HTR-8/SVneo (cell line): ENCODE results near the gene MEA1.

Experiments
- DNase-seq: peaks from one replicate; pipeline ENCODE4 v3.0.0; 2011; ENCODE audit warnings: low spot score, mixed read lengths; ENCODE audit not compliant: insufficient read length
- FAIRE-seq: peaks from 2 replicates; lab custom pipeline; 2011; peaks lifted over from hg19 to GRCh38; lab: Jason Lieb, UNC

MEA1 gene

DNA sequence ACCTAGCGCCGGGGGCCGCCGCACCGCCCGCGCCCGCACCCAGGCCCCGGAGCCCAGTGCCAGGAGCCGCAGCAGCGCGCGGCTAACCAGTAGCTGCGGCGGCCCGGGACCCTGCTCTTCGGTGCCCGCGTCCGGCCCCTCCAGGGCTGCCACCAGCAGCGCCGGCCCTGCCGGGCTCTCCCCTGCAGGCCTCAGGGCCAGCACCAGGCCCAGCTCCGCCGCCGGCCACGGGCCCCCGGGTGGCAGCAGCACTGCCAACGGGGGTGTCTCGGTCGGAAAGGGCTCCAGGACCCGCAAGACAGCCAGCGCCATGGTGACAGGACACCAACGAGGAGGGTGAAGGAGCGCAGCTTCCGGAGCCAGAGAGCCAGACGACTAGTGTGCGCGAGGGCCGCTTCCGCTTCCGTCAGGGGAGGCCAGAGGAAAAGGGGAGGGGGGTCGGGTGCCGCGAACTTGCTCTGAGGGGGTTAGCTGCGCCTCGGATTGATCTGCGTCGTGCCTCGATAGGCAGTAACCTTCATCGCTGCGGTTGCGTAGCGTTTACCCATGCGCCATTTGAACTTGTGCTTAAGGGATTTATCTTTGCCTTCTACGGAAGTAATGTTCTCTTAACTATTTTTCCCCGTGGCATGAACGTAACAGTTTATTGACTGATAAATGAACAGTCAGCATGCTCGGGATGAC lies 34.8 kb downstream of the MEA1 start, which contains the start of gene PEX6:
Gene PEX6, minus strand, starts transcription at position 343 of the 684 bp plus-strand sequence. Its CDS starts 31 bp downstream, at position 312.
- FAIRE-seq (peak; percentile 89), DNase-seq (peak; percentile 95)

DNA sequence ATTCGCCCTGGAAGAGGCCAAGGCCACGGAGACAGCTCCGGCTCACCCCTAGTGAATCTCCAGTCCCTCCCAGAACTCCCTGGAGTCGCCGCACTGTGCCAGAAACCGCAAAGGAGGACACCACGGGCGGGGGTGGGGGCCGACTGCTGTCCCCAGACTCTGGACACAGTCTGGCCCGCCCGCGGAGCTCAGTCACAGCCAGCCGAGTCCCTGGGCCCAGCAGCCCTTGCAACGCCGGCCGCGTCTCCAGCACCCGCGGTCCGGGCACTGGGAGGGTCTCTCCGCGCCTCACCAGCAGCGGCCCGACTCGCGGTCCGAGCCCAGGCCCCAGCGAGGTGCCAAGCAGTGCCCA lies 35.3 kb downstream of the MEA1 start:
- FAIRE-seq: no peak
- no peak for DNase-seq

DNA sequence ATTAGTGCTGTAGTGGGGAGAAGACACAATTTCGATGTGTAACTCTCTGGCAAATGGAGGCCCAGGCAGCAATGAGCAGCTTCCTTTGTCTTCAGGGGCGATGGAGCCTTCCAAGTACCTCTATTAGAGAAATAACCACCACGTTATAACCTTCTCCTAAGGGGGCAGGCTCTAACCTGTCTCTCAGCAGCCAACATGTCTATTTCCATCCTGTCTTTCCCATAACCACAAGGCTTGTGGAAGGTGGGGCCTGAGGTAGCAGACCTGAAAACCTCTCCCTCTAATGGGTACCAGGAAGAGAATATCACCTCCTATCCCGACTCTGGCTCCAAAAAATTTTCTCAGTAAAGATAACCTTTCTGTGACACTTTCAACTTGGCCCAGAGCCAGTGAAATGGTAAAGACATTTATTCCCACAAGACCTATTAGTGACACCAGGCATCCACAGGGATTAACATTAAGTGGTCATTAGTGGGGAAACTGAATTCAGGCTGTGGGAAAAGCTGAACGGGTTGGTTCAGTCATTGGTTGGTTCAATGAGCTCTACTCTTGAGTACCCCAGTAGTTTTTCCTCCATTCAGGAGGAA lies 38.7 kb downstream of the MEA1 start:
- no peak for DNase-seq
- no peak for FAIRE-seq

DNA sequence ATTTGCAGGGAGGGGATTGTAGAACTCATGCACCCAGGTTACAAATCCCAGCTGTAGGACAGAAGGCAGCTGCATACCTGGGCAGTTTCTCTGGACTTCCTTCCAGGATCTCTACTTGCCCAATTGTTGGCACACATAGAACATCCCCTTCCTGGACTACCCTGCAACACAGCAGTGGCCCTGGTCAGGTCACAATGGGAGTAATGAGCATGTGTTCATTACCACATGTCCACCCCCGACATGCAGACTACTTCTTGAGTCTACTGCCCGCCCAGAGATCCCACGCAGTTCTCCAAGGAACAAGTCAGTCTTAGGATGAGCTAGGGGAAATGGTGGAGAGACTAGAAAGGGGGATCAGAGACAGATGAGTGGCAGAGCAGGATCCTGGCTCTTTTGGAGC lies 39.8 kb downstream of the MEA1 start:
- FAIRE-seq: no peak
- no peak for DNase-seq

DNA sequence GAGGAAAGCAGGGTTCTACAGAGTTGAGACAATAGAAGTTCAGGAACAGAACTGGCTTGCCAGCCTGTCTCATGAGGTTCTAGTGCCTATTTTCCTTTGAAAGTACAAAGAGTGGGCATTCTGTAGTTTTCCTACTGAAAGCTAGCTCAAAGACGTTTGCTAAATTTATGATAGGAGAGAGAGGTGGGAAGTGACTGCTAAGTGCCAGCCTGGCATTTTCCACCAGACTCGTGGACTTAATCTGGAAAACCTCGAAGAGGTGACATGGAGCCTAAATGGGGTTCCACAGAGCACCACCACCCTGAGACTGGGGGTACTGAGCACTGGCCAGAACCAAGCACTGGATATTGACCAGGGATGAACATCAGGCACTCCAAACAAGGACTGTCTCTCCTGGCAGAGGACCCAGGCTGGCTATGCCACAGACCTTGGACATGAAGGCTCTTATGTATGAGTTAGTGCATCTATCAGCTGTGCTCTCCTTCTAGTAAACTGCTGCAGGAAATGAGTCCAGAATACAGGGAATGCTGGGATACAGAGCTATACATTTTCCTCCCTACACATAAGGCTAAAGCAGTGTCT lies 41.9 kb downstream of the MEA1 start:
- FAIRE-seq (no peak), DNase-seq (no peak)

DNA sequence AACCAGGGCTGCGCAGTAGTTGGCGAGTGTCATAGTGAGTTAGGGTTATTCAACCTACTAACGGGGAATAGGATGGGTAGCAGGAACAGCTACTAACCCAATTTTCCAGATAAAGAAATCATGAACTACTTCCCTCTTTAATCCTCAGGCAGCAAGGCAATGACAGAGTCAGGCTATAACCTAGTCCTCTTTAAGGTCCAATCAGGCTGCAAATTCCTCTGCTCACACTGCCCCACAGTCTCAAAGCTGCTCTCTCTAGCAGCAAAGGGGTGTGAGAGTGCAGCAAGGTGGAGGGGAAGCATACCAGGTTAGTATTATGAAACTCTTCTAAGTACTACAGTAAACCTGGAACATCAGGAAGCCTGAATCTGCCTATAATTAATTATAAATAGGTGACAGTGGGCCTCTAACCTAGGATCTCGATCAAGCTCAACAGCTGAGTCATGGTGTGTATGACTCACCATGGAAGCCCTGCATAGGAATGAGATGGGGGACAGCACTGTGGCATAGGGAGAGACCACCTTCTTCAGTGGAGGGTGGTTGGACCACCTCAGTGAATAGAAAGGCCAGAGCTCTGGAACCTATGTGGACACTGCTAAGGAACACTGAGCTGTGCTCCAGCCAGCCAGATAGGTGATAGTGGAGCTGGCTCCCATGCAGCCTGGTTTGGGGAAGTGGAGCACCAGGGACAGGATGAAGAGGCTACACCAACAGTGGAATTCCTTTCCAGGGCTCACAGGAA lies 42.7 kb downstream of the MEA1 start:
- no peak for DNase-seq
- FAIRE-seq: no peak

DNA sequence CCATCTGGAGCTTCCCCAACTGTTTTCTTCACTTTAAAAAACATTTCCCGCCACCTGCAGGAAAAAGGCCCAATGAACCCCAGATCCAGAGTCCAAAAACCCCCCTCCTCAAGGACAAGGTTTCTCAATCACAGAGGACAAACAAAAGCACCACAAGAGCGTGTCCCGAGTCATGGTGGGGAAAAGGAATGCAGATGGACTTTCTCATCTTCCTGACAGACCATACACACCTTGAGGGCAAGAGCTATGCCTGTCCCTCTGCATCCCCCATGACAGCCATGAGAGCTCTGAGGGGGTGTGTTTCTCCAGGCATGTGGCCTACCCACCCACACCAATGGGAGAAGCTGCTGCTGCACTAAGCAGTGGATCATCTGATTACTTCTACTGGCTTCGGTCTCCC lies 43.8 kb downstream of the MEA1 start:
- DNase-seq: no peak
- peak; percentile 4 for FAIRE-seq

DNA sequence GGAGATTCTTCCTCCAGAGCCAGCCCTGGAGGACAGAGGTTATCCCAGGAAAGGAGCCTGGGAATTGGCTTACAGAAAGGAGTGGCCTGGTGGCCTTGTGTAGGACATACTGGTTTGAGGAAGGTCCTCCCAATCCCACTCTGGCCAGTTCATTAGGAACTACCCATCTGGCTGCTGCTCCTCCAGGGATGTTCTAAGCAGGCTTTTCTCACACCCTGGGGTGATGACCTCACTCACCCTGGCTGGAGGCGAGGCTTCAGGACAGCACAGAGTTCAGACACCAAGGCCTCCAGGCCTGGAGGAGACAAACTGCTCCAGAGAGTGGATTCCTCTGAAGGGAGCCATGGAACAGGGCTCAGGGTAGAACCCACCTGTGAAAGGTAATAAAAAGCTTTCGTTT lies 44.3 kb downstream of the MEA1 start:
- FAIRE-seq: no peak

DNA sequence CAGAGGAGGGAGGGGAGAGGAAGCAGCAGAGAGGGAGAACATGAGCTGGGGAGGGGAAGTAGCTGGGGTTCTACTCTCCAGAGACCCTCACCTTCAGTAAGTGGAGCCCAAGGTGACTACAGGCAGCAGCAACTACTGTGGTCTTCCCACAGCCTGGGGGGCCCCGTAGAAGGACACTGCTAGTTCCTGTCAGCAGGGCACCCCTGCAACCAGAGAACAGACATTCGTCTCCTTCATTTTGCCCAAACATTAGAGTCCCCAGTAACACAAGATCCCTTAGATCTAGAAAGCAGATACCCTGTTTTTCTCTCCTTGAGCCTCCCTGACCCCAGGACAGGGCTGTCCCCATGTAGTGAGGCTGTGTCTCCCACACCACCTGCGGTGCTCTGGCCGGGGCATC lies 45.0 kb downstream of the MEA1 start:
- no peak for FAIRE-seq
- DNase-seq: no peak

More for the DNA sequence above, 44.3 kb downstream of the MEA1 start:
- no peak for DNase-seq

DNA sequence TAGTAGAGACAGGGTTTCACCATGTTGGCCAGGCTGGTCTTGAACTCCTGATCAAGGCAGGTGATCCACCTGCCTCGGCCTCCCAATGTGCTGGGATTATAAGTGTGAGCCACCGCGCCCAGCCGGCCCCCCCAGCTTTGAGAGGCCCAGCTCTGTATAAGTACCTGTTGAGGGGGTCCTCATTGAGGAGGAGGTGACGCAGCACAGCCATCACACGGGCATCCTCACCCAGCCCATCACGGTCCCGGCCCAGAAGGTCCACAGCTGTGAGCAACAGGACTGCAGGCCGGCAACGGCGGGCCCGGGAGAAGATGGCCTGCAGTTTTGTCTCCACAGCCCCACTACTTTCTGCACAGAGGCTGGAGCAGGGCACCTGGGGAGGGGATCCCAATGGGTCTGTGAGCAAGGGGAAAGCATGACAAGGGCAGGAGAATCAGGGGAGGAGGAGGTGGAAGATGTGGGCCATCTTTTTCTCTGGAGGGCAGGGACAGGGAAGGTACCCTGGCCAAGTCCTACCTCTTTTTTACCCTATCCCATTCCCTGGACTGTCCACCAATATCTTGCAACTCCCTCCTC lies 45.5 kb downstream of the MEA1 start:
- no peak for DNase-seq

DNA sequence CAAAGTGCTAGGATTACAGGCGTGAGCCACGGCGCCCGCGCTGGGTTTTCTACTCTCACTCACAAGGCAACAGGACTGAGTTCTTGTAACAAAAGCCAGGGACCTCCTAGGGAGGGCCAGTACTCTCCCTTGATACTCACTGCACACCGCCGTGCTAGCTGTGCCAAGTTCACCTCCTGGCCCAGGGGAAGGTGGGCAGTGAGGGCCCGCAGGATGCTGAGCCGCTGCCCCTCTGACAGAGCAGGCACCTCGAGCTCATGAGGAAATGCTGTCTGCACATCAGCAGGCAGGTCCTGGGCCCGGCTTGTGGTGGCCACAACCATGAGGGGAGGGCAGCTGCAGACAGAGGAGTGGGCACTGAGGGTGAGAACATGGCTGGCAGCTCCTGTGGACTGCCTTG lies 46.5 kb downstream of the MEA1 start:
- FAIRE-seq: peak; percentile 58
- DNase-seq: no peak

More for the DNA sequence above, 45.5 kb downstream of the MEA1 start:
- no peak for FAIRE-seq

DNA sequence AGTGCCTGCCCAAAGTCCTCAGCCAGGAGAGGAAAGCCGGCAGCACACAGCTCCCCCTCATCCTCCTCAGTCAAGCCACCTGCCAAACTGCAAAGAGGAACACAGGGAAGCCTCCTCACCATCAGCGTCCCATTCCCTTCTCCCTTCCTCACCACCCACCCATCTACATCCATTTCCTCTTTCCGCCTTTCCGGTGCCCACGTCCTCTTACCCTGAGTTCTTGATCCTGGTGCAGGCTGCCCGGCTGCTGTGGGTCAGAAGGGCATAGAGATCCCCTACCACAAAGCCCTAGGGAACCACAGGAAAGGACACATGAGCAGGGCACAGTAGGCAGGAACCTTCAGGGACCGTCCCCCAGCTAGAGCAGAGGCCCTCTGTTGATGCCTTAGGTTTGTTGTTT lies 47.2 kb downstream of the MEA1 start:
- FAIRE-seq (no peak), DNase-seq (no peak)

DNA sequence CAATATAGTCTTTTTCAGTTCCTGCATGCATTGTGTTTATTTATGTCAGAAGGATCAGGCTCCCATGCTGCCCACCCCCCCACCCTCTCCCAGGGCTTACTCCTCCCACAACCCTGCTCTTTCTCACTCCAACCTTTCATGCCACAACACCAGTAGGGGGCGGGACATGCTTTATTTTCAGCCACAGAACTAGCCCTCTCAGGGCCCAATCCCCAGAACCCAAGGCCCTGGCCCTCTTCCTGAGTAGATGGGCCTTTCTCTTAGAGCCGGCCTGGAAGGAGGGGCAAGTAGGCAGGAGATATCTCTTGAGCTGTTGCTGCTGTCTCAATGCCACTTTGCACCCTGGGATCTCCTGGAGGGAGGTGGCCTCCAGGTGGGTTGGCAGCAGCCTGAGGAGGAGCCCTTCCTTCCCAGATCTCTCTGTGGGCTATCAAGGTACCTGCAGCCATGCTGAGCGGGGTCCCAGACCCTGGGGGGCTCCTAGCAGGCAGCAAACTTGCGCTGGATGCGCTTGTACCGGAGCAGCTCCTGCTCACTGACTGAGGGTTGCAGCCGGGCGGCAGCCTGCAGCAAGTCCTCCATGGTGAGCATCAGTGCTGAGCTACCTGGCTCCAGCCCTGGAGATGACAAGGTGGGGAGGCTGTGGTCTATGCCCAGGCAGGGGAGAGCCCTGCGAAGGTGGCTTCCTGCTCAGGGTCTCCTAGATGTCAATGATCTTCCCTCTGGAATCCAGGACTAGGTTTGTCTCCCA lies 49.7 kb downstream of the MEA1 start:
- no peak for FAIRE-seq
- DNase-seq: peak; percentile 40

DNA sequence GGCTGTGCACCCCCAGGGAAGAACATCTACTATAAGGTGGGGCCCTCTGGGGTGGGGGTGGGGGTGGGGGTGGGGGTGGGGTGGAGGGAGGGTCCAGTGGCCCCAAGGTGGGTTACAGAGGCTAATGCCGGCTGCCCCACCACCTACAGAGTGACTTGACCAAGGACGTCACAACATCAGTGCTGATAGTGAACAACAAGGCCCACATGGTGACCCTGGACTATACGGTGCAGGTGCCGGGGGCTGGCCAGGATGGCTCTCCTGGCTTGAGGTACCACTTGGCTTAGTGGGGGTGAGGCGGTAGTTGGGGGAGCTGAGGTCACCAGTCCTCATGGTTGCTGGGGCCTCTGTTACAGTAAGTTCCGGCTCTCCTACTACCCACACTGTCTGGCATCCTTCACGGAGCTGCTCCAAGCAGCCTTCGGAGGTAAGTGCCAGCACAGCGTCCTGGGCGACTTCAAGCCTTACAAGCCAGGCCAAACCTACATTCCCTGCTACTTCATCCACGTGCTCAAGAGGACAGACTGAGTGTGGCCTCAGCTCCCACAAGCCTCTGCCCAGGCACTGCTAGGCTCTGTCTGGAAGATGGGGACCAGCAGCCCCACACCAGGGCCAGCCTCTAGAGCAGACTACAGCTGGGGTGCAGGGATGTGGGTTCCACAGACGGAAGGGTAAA lies 50.4 kb downstream of the MEA1 start:
- DNase-seq: no peak

DNA sequence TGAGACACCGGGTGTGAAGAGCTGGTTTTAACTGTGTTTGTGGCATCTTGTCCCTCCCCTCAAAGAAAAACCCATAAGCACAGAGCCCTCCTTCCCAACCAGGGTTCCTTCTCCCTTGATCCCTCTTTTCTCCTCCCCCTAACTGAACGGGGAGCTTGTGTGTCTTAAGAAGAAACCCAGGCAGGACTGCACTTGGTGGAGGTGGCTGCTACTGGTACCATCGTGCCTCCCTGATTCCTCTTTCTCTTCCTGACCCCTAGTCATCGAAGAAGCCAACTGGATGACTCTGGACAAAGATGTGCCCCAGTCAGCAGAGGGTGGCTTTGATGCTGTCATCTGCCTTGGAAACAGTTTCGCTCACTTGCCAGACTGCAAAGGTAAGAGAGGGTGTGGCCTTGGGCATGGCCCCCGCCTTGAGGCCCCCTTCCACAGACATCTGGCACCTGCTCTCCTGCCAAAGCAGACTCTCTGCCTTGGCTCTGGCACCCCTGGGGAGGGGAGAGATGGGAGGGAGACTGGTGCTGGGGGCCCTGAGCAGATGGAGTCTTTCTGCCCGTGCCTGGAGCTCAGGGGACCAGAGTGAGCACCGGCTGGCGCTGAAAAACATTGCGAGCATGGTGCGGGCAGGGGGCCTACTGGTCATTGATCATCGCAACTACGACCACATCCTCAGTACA lies 51.1 kb downstream of the MEA1 start:
- DNase-seq: no peak
- FAIRE-seq: no peak

More for the DNA sequence above, 50.4 kb downstream of the MEA1 start:
- no peak for FAIRE-seq

DNA sequence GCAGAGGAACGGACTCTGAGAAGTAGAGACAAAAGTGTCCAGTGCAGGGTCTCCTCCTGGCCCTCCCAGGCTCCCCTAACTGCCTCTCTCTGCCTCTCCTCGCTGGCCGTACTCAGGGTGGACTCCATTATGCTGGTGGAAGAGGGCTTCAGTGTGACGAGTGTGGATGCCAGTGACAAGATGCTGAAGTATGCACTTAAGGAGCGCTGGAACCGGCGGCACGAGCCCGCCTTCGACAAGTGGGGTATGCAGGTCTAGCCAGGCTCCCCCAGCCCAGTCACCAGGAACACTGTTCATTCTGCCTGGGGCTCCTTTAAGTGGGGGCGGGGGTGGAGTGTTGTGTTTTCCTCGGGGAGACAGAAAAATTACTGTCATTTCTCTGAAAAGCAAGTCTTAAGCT lies 51.6 kb downstream of the MEA1 start:
- no peak for FAIRE-seq
- DNase-seq: no peak
